Liver (tissue), 3 donors: ENCODE measurements around the gene LRRC10B.

Experiments
- ATF3 ChIP-seq: IDR thresholded peaks from 2 replicates; pipeline ENCODE4 v1.6.1; 2016; ENCODE audit warnings: antibody characterized with exemption
- GABPA ChIP-seq, 2 donors: IDR thresholded peaks in 1 of 2; conservative IDR thresholded peaks in 1 of 2; 2 replicates each; pipeline ENCODE4 v1.6.1; 2016; ENCODE audit warnings: antibody characterized with exemption in 2 of 2, mild to moderate bottlenecking in 1 of 2, moderate library complexity in 1 of 2
- RXRA ChIP-seq, 2 donors: IDR thresholded peaks; 2 replicates each; pipeline ENCODE4 v1.6.1; 2017 to 2018; ENCODE audit warnings: antibody characterized with exemption in 2 of 2, mild to moderate bottlenecking in 1 of 2
- TAF1 ChIP-seq: conservative IDR thresholded peaks from 2 replicates; pipeline ENCODE4 v1.6.1; 2016; ENCODE audit warnings: antibody characterized with exemption, mild to moderate bottlenecking
- TF ChIP-seq, protein P1 (sequence below): fragments of 150-350 bp; IDR thresholded peaks from 2 replicates; pipeline ENCODE4 v1.5.1; 2017; ENCODE audit warnings: improper control_type of control experiment, low read depth, low read length; ENCODE audit not compliant: missing input control
- donor health status: healthy.
- donor health status: healthy.

- TF ChIP-seq, protein P1, sequence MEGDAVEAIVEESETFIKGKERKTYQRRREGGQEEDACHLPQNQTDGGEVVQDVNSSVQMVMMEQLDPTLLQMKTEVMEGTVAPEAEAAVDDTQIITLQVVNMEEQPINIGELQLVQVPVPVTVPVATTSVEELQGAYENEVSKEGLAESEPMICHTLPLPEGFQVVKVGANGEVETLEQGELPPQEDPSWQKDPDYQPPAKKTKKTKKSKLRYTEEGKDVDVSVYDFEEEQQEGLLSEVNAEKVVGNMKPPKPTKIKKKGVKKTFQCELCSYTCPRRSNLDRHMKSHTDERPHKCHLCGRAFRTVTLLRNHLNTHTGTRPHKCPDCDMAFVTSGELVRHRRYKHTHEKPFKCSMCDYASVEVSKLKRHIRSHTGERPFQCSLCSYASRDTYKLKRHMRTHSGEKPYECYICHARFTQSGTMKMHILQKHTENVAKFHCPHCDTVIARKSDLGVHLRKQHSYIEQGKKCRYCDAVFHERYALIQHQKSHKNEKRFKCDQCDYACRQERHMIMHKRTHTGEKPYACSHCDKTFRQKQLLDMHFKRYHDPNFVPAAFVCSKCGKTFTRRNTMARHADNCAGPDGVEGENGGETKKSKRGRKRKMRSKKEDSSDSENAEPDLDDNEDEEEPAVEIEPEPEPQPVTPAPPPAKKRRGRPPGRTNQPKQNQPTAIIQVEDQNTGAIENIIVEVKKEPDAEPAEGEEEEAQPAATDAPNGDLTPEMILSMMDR = no peak
- TF ChIP-seq GABPA (IDR thresholded peaks at IDR 0.05 in 1 of 2, conservative IDR thresholded peaks at IDR 0.05 in 1 of 2) = no peak
- no peak for TF ChIP-seq TAF1
- TF ChIP-seq ATF3 = no peak
- no peak for TF ChIP-seq RXRA (IDR thresholded peaks at IDR 0.05)
These were observed 6.0 kb upstream of the LRRC10B start for GRCh38 chr11:61502522-61502921.
